ENCODE measurements around the gene IZUMO4. TPM values are rescaled to one million over a fixed set of nuclear protein-coding genes. Genes with fewer than 3 reads are reported as not detected.
"Not testable (repeated sequence)": the region's sequence is repeated elsewhere in the genome, so short reads cannot be mapped to it uniquely, and the experiment has no call there.

Gene IZUMO4
- total and polyA plus RNA-seq, 4 donors, result 1.2 to 1.4 (median 1.2) TPM

DNA sequence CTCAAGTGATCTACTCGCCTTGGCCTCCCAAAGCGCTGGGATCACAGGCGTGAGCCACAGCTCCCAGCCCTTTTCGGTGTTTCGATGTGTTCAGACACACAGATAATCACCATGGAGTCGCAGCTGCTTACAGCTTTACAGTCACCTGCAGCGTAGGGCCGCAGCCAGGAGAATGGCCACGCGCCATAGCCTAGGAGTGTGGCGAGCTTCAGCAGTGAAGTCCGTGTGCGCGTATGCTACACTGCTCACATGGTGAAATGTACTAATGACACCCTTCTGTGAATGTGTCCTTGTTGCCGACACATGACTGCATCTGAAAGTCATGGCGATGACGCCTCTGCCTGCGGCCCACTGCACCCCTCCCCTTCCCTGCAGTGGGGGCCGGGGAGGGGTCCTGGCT lies 31.0 kb downstream of the IZUMO4 start:
- Histone ChIP-seq H3K9me3 (ENCODE audit: control insufficient read depth in 4 of 4, low read length in 3 of 4) (no peaks in the 10 kb centered on the region), H3K9ac (ENCODE audit: low read depth in 1 of 2, low read length in 2 of 2) (no peak overlapping the region), H3K36me3 (ENCODE audit: control insufficient read depth in 4 of 4, insufficient read depth in 3 of 4, low read depth in 1 of 4, low read length in 3 of 4) (peaks cover 19 to 69% (median 34%) of the 10 kb centered on the region in 4 donors), H3K4me1 (ENCODE audit: control insufficient read depth in 4 of 4, insufficient read depth in 4 of 4, low read length in 3 of 4) (peaks cover 0 to 5% (median 2%) of the 10 kb centered on the region in 4 donors), H3K27me3 (ENCODE audit: control insufficient read depth in 4 of 4, insufficient read depth in 4 of 4, low read length in 3 of 4) (no peaks in the 10 kb centered on the region), H3K4me3 (ENCODE audit: low read depth in 1 of 3, low read length in 3 of 3) (no peak overlapping the region), H3K27ac (ENCODE audit: low read depth in 1 of 2, low read length in 2 of 2) (no peak overlapping the region)
- WGBS, result 91% methylated on average over 19 of the region's 19 CpGs
- TF ChIP-seq NR2F2 (IDR thresholded peaks at IDR 0.05), result no peak
- no peak for TF ChIP-seq GABPA (IDR thresholded peaks at IDR 0.05 in 1 of 2, conservative IDR thresholded peaks at IDR 0.05 in 1 of 2)
- no peak for TF ChIP-seq FOXA1 (IDR thresholded peaks at IDR 0.05)
- no peak for TF ChIP-seq SP1 (IDR thresholded peaks at IDR 0.05)
- TF ChIP-seq EGR1 (IDR thresholded peaks at IDR 0.05; ENCODE audit: low read depth in 2 of 2), result no peak
- no peak for TF ChIP-seq HNF4A (conservative IDR thresholded peaks at IDR 0.05)
- no peak for TF ChIP-seq RAD21 (IDR thresholded peaks at IDR 0.05)
- TF ChIP-seq TAF1 (conservative IDR thresholded peaks at IDR 0.05), result no peak
- TF ChIP-seq, protein P1, sequence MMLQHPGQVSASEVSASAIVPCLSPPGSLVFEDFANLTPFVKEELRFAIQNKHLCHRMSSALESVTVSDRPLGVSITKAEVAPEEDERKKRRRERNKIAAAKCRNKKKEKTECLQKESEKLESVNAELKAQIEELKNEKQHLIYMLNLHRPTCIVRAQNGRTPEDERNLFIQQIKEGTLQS (IDR thresholded peaks at IDR 0.05), result no peak
- TF ChIP-seq, protein P2, sequence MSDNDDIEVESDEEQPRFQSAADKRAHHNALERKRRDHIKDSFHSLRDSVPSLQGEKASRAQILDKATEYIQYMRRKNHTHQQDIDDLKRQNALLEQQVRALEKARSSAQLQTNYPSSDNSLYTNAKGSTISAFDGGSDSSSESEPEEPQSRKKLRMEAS (IDR thresholded peaks at IDR 0.05), result no peak
- no peak for TF ChIP-seq FOXA2 (IDR thresholded peaks at IDR 0.05)
- no peak for TF ChIP-seq CTCF (IDR thresholded peaks at IDR 0.05; ENCODE audit: low read depth, low read length, missing input control)
- TF ChIP-seq HNF4G (IDR thresholded peaks at IDR 0.05), result no peak
- TF ChIP-seq, protein P3, sequence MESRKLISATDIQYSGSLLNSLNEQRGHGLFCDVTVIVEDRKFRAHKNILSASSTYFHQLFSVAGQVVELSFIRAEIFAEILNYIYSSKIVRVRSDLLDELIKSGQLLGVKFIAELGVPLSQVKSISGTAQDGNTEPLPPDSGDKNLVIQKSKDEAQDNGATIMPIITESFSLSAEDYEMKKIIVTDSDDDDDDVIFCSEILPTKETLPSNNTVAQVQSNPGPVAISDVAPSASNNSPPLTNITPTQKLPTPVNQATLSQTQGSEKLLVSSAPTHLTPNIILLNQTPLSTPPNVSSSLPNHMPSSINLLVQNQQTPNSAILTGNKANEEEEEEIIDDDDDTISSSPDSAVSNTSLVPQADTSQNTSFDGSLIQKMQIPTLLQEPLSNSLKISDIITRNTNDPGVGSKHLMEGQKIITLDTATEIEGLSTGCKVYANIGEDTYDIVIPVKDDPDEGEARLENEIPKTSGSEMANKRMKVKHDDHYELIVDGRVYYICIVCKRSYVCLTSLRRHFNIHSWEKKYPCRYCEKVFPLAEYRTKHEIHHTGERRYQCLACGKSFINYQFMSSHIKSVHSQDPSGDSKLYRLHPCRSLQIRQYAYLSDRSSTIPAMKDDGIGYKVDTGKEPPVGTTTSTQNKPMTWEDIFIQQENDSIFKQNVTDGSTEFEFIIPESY (IDR thresholded peaks at IDR 0.05), result no peak
- TF ChIP-seq JUND (IDR thresholded peaks at IDR 0.05), result no peak
- no peak for TF ChIP-seq RXRA (IDR thresholded peaks at IDR 0.05)
- no peak for TF ChIP-seq YY1 (IDR thresholded peaks at IDR 0.05)
- no peak for TF ChIP-seq REST (IDR thresholded peaks at IDR 0.05)
- DNase-seq (ENCODE audit: low spot score), result no peak

DNA sequence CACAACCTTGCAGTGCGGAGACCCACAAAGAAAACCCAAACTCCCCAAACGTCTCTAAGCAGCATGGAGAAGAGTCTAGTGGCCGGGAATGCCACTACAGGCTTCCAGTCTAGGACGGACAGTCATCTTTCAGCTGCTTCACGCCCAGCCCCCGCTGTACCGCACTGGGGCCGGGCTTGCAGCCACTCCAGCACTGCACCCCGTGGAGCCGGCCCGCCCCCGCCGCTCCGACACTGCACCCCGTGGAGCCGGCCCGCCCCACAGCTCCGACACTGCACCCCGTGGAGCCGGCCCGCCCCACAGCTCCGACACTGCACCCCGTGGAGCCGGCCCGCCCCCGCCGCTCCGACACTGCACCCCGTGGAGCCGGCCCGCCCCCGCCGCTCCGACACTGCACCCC lies 31.5 kb downstream of the IZUMO4 start:
- not testable (repeated sequence) for H3K27ac ChIP-seq (ENCODE audit: low read depth in 1 of 2, low read length in 2 of 2); H3K9ac ChIP-seq (ENCODE audit: low read depth in 1 of 2, low read length in 2 of 2); H3K4me3 ChIP-seq (ENCODE audit: low read depth in 1 of 3, low read length in 3 of 3); H3K27me3 ChIP-seq (ENCODE audit: control insufficient read depth in 4 of 4, insufficient read depth in 4 of 4, low read length in 3 of 4); H3K9me3 ChIP-seq (ENCODE audit: control insufficient read depth in 4 of 4, low read length in 3 of 4); DNase-seq (ENCODE audit: low spot score)
- Histone ChIP-seq H3K36me3 (ENCODE audit: control insufficient read depth in 4 of 4, insufficient read depth in 3 of 4, low read depth in 1 of 4, low read length in 3 of 4) (peaks cover 17 to 64% (median 30%) of the 10 kb centered on the region in 4 donors), H3K4me1 (ENCODE audit: control insufficient read depth in 4 of 4, insufficient read depth in 4 of 4, low read length in 3 of 4) (peaks cover 0 to 10% (median 7%) of the 10 kb centered on the region in 4 donors)
- 95% methylated on average over 27 of the region's 34 CpGs for WGBS

Measured in liver (tissue), 9 donors.